NCI-H1694 (cell line): ENCODE results near the gene POT1.
"Not testable (repeated sequence)": the region's sequence is repeated elsewhere in the genome, so short reads cannot be mapped to it uniquely, and the experiment has no call there.

Source experiments
- DNase-seq: peaks from one replicate; lab custom pipeline; 2025; lab: John Stamatoyannopoulos, UW

Gene POT1, protein sequence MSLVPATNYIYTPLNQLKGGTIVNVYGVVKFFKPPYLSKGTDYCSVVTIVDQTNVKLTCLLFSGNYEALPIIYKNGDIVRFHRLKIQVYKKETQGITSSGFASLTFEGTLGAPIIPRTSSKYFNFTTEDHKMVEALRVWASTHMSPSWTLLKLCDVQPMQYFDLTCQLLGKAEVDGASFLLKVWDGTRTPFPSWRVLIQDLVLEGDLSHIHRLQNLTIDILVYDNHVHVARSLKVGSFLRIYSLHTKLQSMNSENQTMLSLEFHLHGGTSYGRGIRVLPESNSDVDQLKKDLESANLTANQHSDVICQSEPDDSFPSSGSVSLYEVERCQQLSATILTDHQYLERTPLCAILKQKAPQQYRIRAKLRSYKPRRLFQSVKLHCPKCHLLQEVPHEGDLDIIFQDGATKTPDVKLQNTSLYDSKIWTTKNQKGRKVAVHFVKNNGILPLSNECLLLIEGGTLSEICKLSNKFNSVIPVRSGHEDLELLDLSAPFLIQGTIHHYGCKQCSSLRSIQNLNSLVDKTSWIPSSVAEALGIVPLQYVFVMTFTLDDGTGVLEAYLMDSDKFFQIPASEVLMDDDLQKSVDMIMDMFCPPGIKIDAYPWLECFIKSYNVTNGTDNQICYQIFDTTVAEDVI

GRCh38 chr7:124929467-124930172 lies at the start of gene POT1:
Gene POT1 (minus strand): TSS chr7:124929825. CDS start chr7:124897173, 32,652 bp downstream.
- peak; percentile 98 for DNase-seq

- DNase-seq: not testable (repeated sequence)
These were observed 45.5 kb upstream of the POT1 start for GRCh38 chr7:124975131-124975530.

DNA sequence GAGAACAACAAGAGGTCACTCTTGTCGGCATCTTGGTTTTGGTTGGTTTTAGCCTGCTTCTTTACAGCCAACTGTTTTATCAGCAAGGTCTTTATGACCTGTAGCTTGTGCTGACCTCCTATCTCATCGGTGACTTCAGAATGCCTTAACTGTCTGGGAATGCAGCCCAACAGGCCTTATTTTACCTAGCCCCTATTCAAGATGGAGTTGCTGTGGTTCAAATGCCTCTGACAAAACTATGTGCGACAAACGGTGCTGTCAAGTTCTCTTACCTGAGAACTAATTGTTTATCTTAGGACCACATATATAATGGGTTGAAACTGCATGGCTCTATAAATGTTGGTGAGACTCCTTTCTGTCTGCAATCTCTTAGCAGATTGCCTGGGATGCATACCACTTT lies 35.9 kb upstream of the POT1 start:
- DNase-seq: no peak

GRCh38 chr7:124959676-124960075 lies 30.1 kb upstream of the POT1 start:
- no peak for DNase-seq

- not testable (repeated sequence) for DNase-seq
These were observed 28.3 kb upstream of the POT1 start for GRCh38 chr7:124957952-124958351.

DNA sequence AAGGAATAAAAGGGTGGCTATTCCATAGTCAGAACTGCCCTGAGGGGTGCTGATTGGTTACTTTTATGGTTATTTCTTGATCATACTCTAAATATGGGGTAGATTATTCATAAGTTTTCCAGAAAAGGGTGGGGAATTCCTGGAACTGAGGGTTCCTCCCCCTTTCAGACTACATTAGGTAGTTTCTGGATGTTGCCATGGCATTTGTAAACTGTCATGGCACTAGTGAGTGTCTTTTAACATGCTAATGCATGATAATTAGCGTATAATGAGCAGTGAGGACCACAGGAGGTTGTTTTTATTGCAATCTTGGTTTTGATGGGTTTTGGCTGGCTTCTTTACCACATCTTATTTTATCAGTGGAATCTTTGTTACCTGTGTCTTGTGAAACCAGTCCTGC lies 26.5 kb upstream of the POT1 start:
- DNase-seq: no peak

DNA sequence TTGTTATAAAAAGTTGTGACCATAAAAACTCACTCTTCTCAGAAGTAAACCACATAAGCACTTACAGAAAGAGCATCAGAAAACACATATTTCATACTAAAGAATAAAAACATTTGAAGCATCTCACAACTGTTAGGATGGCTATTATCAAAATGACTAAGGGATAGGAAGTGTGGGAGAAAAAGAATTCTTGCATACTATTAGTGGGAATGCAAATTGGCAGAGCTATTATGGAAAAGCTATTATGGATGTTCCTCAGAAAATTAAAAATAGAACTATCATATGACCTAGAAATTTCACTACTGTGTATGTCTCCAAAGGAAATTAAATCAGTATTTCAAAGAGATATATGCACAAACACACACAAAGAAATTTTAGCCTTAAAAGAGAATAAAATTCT lies 25.2 kb upstream of the POT1 start:
- DNase-seq: no peak

- DNase-seq: no peak
These were observed 16.1 kb upstream of the POT1 start for GRCh38 chr7:124945680-124946079.

GRCh38 chr7:124943472-124943871 lies 13.8 kb upstream of the POT1 start:
- no peak for DNase-seq

DNA sequence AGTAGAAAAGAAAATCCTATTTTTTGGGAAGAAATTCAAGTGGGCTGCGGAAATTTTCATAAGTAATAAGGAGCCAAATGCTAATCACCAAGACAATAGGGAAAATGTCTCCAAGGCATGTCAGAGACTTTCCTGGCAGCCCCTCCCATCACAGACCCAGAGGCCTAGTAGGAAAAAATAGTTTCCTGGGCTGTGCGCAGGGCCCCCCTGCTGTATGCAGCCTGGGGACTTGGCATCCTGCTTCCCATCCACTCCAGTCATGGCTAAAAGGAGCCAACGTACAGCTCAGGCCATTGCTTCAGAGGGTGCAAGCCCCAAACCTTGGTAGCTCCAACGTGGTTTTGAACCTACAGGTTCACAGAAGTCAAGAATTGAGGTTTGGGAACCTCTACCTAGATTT lies 12.8 kb upstream of the POT1 start:
- no peak for DNase-seq

DNA sequence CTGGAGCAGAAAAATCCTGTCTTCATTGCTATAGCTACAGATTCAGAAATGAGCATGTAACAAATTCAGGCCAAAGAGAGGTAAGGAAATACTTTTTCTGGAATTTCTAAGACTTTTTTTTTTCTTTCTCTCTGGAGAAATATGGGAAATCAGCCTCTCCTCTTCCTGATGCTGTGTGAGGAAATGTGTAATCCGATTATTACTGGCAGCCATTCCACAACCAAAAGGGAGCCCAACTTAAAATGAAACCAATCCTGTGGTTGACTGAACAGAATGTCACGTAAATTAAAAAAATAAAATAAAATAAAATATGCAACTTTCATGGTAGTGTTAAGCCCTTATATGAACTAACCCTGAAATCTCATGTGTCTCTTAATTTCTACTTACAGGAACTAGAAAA lies 10.7 kb upstream of the POT1 start:
- no peak for DNase-seq

DNA sequence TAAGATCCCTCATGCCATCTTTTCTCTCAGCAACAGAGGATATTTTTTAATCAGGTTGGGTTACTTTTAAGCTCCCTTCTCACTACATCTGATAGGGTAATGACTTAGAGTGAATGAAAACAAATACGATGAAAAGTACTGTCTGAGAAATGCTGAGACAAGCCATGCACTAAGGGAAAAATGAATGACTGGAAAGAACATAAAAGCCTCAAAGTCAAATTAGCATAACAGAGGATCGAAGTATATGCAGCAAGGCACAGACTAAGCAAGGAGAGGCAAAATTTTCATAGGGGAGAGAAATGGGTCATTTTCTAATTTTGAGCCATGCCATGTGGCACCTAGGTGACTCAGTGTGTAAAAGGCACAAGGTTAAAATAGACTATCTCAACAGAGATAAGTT lies 8.5 kb upstream of the POT1 start:
- DNase-seq: no peak

- no peak for DNase-seq
These were observed 7.5 kb upstream of the POT1 start for GRCh38 chr7:124937076-124937475.

- no peak for DNase-seq
These were observed 5.2 kb upstream of the POT1 start for GRCh38 chr7:124934841-124935240.

DNA sequence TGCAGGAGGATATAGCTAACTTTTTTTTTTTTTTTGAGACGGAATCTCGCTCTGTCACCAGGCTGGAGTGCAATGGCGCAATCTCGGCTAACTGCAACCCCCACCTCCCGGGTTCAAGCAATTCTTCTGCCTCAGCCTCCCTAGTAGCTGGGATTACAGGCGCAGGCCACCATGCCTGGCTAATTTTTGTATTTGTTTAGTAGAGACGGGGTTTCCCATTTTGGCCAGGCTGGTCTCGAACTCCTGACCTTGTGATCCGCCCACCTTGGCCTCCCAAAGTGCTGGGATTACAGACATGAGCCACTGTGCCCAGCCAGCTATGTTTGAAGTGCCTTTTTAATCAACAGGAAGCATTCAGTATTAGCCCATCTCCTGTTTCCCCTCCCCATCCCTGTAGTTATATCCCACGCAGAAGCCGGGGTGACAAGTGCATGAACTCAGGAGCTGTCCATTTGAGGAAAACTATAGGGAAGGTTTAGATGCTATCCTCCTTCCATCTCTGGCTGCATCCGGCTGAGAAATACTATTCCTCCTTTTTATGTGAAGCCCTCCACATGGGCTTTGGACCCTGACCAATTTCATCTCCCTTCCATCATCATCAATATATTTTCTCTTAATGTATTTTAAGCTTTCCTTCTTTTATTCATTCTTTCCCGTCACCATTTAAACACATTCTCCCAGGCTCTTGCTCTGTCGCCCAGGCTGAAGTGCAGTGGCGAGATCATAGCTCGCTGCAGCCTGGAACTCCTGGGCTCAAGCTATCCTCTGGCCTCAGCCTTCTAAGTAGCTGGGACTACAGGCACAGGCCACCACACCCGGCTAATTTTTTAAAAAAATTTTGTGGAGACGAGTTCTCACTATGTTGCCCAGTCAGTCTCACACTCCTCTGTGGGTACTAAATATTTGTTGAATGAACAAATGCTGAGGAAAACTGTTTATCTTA lies 1.3 kb upstream of the POT1 start:
- no peak for DNase-seq

- DNase-seq: no peak
These were observed 573 bp upstream of the POT1 start for GRCh38 chr7:124930173-124930623.

GRCh38 chr7:124924906-124925305 lies 4.7 kb downstream of the POT1 start:
- DNase-seq: no peak

DNA sequence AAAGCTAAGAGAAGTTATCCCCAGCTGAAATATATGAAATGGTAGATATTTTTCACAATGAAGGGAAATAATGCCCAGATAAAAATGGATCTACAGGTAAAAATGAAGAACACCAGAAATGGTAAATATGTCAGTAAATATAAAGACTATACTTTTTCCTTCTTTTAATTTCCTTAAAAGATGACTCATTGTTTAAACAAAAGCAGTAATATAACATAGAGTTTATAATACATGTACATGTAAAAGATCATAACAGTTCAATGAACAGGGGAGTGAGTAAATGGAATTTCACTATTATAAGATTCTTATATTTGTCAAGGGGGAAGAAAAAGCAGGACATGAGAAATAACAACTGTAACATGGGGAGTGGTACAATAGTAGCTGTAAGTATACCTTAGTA lies 7.4 kb downstream of the POT1 start:
- no peak for DNase-seq

DNA sequence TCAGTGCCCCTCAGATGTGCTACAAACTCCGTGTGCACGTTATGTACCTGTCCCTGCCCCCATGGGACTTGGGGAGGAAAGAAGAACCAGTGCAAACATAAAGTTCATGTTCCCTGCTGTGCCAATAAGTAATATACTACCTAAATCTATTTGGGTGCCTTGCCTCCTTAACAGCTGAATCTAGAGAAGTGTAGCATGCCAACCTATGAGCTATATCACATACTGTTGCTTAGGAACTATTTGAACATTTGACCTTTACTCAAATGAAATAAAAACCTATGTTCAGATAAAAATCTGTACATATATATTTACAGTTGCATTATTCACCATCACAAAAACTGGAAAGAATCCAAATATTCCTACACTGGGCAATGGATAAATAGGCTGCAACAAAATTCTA lies 9.8 kb downstream of the POT1 start:
- no peak for DNase-seq

DNA sequence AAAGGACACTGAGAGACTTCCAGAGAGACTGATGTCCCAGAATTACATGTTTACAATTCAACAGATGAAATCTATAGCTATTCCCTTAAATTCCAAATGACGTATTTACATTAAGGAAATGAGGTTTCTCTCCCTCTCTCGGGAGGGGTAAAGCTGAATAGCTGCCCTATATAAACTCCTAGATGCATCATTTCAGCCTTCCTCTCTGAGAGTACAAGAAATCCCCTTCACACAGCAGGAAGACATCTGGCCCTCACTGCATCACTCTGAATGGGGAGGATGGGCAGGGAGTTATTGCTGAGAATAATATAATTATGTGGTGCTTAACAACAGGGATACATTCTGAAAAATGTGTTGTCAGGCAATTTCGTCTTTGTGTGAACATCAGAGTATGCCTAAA lies 11.0 kb downstream of the POT1 start:
- DNase-seq: no peak

DNA sequence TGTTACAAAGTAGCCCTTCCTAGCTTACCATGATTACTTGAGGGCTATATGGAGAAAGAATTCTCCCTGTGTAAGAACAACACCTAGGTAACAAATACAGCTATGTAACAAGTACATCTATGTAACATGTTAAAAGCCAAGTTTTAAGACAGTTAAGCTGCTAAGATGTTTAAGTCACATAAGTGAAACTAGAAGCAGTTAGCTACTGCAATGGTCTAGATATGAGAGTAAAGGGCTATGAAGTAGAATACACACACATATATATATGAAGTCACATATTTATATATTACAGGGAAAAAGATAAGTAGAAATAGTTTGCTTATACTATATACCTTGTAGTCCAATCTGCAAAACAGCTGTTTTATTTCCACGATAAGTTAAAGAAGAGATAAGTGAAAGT lies 14.4 kb downstream of the POT1 start:
- no peak for DNase-seq

DNA sequence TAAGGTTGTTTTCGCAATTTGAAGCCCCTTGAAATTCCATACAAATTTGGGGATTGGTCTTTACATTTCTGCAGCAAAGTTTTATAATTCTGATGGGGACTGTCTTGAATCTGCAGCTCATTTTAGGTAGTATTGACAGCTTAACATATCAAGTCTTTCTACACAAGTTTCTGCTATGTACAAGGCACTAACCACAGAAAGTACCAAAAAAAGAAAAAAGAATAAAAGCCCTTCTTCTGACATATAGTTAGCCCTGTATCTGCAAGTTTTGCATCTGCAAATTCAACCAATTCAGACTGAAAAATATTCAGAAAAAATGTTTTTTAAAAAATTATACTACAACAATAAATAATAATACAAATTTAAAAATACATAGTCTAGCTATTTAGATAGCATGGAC lies 15.3 kb downstream of the POT1 start:
- DNase-seq: no peak
